NT2/D1 (cell line): ENCODE data around the gene ZNF486.
"Not testable (repeated sequence)": the region's sequence is repeated elsewhere in the genome, so short reads cannot be mapped to it uniquely, and the experiment has no call there.

ENCODE experiments used
- SUZ12 ChIP-seq: IDR thresholded peaks from 2 replicates; pipeline ENCODE4 v1.6.1; 2011; ENCODE audit not compliant: insufficient read length, insufficient read depth; ENCODE audit errors: extremely low read depth
- ZNF274 ChIP-seq: IDR thresholded peaks from 2 replicates; pipeline ENCODE4 v1.6.1; 2011; ENCODE audit warnings: mild to moderate bottlenecking, low read depth, low read length

DNA sequence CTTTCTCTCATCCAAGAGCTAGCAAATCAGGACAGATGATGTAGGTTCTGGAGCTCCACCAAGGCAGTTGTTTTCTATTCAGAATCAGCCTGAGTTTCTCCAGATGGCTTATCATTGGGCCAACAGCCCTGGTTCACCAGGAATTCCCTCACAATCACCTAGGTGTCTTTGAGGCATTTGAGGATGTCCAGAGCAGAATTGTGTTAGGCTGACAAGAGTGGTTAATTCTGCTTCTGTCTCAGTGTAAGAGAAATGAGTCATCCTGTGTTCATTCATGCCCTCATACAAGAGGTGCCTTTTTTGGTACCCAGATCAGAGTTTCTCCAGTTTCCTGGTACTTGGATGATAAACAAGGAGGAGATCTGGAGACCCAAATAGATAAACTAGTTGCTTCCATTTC lies 12.9 kb downstream of the ZNF486 start:
- not testable (repeated sequence) for TF ChIP-seq SUZ12, ZNF274
